GM19025 (cell line): ENCODE data around the gene KRT71.
"Not testable (repeated sequence)": the region's sequence is repeated elsewhere in the genome, so short reads cannot be mapped to it uniquely, and the experiment has no call there.

Source experiments
- ATAC-seq: cut with Tn5 transposase; IDR thresholded peaks from one replicate; pipeline ENCODE4 v1.9.1; 2021; ENCODE audit warnings: mild to moderate bottlenecking, low read depth, moderate library complexity; ENCODE audit not compliant: unreplicated experiment

KRT71 gene

DNA sequence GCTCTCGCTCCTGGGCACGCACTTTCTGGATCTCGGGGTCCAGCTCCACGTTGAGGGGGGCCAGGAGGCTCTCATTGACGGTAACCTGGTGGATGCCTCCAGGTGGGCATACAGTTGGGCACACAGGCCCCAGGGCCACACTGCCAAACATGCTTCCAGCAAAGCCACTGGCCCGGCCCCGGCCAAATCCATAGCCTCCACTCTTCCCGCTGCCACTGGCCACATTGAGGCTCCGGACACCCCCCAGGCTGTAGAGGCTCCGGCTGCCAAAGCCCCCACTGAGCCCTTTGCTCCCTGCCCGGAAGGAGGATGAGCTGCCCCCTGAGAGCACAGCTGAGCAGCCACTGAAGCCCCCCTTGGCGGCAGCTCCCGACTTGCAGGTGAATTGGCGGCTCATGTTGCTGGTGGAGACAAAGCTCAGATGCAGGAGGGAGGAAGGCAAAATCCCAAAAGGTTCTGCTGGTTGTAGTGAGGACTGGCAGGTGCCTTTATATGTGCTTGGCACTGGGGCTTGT is at the start of gene KRT71:
Gene KRT71, minus strand, starts transcription at position 465 of the 515 bp plus-strand sequence. Its CDS starts 68 bp downstream, at position 397.
- ATAC-seq = no peak

DNA sequence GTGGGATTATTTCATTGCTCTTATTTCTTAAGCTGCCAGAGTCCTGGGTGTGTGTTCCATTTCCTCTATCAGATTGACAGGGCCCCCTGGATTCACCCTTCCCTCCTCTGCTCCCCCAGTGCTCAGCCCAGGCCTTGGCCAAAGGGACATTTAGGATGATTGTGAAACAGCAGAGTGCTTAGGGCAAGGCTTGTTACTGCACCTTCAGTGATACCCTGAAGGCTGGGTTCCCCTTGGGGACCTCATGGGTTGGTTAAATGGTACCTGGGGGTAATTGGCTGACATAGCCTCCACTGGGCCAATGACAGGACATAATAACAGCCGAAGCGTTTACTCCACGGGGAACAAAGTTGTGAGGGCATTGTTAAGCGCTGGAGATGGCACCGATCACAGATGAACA is 49.6 kb upstream of the KRT71 start:
- no peak for ATAC-seq

DNA sequence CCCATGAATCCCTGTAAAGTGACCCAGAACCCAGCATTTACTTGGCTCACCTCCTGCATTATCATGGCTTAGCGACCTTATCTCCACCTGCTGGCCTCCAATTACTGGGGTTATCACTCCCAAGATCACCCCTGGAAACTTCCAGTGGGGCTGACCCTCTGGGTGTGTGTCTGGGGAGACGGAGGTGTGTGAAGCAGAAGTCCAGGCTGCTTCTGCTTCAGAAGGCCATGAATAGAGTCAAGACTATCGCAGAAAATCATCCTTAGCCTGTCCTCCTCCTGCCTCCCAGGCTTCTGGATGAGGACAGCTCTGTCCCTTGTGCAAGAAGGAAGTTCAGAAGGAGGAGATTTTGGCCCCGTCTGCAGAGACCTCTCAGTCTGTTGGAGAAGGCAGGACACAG is 48.7 kb upstream of the KRT71 start:
- ATAC-seq = no peak

DNA sequence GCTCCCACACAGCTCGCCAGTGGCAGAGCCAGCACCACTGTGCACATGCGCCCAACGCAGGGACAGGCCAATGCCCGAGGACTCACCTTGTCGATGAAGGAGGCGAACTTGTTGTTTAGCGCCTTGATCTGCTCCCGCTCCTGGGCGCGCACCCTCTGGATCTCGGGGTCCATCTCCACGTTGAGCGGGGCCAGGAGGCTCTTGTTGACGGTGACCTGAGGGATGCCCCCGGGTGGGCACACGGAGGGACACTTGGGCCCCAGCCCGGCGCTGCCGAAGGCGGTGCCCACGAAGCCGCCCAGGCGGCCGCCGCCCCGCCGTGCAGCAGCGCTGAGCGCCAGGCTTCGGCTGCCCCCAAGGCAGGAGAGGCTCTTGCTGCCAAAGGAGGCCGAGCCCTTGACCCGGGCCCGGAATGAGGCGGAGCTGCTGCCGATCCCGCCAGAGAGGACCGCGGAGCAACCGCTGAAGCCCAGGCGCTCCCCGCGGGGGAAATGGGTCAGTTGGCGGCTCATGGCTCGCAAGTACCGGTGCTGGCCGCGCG is 48.1 kb upstream of the KRT71 start, which contains the start of gene KRT72:
Gene KRT72, minus strand, starts transcription at position 523 of the 541 bp plus-strand sequence. Its CDS starts 11 bp downstream, at position 512.
- ATAC-seq = no peak

DNA sequence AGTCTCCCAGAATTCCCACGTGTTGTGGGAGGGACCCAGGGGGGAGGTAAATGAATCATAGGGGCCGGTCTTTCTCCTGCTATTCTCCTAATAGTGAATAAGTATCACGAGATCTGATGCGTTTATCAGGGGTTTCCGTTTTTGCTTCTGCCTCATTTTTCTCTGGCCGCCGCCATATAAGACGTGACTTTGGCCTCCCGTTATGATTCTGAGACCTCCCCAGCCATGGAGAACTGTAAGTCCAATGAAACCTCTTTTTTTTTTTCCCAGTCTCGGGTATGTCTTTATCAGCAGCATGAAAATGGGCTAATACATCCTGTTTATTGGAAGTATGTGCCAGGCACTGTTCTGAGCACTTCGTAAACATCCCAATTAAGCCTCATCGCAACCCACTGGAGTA is 47.5 kb upstream of the KRT71 start:
- no peak for ATAC-seq

DNA sequence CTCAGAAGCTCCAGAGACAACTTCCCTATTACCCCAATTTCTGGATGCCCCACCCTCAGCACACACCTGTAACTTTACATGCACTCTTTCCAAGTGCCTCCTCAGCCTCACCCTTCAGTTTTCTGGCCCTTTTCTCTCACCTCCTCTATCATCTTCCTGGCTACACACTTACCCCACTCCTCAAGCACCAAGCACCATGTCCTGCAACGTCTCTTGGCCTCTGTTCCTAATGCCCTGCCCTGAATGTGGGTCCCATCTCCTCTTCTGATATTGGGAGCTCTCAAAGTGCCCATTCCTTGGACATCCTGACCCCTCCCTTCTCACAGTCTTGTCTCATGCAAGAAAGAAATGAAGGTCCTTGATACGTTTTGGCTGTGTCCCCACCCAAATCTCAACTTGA is 47.1 kb upstream of the KRT71 start:
- ATAC-seq = no peak

DNA sequence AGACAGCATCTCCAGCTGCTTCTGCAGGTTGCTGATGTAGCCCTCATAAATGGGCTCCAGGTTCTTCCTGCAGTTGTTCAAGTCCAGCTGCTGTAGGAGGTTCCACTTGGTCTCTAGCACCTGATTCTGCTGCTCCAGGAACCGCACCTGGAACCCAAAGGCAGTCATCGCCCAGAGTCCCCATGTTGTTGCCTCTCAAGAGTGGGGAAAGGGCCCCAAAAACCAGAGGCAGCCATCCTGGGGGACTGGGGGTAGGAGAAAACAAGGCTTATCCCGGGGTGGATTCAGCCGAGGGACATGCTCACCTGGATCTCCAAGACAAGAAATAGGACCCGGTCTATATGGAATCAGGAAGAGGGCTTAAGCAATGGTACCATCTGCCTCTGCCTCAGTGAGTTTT is 46.0 kb upstream of the KRT71 start:
- ATAC-seq = no peak

DNA sequence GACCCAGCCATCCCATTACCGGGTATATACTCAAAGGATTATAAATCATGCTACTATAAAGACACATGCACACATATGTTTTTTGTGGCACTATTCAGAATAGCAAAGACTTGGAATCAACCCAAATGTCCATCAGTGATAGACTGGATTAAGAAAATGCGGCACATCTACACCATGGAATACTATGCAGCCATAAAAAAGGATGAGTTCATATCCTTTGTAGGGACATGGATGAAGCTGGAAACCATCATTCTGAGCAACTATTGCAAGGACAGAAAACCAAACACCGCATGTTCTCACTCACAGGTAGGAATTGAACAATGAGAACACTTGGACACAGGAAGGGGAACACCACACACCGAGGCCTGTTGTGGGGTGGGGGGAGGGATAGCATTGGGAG is 41.3 kb upstream of the KRT71 start:
- not testable (repeated sequence) for ATAC-seq

DNA sequence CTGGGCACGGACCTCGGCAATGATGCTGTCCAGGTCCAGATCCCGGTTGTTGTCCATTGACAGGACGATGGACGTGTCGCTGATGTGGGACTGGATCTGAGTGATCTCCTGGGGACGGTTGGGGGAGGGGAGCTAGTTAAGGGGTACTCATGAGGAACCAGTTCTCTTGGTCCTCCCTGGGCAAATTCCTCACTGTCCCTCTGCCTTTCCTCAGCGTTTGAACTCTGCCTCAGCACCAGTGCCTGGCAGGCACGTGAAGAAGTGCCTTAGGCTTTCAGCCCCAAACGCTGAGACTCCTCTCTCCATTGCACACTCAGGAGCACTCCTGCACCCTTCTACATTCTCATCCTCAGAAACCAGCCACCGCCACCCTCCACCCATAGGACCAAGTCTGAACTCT is 38.6 kb upstream of the KRT71 start:
- no peak for ATAC-seq

DNA sequence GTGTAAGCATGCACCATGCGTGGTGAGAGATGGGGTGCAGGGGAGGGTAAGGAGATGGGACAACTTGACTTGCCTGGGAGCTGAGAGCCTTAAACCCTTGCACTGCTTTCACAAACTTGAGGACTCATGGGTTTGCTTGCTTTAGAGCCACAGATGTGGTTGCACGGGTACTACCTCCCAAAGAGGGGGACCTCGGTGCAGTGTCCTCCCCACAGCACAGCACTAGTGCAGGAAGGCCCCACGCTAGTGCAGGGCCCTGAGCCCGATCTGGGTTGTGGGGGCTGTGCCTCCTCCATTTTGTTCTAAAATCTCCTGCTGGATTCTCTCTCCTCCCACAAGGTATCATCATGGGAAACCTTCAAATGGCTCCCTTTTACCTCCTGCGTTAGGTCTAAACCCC is 37.1 kb upstream of the KRT71 start:
- ATAC-seq = no peak

DNA sequence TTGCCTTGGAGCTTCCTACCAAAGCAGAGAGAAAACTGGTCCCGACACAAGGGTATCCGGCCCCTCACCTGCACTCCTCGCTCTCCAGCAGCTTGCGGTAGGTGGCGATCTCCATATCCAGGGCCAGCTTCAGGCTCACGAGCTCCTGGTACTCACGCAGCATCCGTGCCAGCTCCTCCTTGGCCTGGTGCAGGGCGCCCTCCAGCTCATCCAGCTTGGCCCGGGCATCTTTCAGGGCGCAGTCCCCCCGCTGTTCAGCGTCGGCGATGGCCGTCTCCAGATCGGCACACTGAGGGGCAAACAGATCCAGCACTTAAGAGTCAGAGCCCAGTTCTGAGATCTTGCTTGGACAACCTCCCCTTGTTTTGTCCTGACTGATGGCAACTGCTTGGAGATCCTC is 34.6 kb upstream of the KRT71 start:
- ATAC-seq = no peak

DNA sequence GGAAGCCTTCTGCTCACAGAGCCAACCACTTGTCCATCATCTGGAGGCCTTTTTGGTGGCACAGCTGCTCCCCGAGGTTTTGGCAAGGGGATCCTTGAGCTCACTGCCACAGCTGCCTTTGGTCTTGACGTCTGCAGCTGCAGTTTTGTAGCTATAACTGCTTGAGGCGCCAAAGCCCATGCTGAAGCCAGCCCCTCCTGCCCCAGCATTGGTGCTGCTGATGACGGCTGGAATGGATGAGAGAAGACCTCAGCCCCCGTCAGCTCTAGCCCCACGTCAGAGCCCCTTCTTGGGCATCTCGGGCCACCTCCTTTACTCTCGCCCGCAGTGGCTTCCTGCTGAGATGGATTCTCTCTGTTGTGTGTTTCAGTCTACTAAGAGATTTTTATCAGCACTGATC is 33.0 kb upstream of the KRT71 start:
- ATAC-seq = no peak

DNA sequence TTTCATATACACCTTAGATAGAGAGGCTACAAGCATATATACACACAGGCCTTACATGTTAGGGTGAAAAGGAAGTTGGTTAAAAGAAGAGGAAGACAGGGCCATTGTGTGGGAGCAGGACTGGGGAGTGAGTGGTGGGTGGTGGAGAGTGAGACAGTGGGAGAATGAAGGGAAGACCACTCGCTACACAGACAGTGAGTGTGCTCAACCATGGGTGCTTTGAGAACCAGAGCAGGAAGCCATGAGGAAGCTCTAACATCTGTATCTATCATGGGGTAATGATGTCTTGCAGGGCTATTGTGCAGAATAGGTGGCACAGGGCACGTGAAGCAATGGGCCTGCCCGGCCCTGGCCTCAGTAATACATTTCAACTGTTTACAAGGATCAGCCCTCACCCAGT is 32.1 kb upstream of the KRT71 start:
- ATAC-seq = no peak

DNA sequence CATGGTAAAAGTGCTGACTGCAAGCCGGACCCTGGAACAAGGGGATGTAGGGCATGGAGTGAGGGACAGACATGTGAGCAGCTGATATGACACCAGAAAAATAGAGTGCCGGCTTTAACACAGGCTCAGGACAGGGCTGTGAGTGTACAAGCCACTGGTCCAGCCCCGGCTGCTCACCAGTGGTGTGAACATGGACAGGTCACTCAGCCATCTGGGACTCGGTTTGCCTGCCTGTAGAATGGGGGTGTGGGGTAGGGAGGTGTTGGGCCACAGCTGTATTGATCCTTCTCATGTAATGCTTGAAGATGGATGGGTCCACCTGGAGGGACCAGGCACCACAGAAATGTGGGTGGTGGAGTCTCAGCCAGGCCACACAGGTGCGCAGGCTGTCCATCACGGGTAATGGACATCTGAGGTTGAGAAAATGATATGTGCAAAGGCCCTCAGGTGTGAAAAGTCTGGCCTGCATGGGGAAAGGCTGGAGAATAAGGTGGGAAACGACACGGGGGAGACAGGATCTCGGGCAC is 31.3 kb upstream of the KRT71 start:
- ATAC-seq = no peak

DNA sequence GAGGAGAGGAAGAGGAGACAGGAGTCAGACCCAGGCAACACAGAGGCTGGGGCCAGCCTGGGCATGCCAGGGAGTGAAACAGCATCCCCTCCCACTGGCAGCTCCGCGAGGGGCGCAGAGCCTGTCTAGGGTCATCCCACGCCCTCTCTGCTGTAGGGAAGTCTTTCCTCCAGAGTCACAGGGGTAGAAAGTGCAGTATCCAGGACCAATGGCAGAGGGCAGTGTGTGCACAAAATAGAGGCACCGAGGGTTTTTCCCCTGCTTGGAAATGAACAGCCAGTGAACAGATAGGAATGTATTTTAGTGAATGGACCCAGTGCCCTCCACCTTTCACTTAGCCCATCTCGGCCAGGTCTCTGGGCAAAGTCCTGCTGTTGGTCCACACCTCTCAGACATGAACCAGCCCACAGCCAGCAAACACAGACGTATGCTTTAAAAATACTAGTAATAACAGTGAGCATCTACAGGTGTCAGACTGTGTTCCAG is 30.1 kb upstream of the KRT71 start:
- no peak for ATAC-seq

DNA sequence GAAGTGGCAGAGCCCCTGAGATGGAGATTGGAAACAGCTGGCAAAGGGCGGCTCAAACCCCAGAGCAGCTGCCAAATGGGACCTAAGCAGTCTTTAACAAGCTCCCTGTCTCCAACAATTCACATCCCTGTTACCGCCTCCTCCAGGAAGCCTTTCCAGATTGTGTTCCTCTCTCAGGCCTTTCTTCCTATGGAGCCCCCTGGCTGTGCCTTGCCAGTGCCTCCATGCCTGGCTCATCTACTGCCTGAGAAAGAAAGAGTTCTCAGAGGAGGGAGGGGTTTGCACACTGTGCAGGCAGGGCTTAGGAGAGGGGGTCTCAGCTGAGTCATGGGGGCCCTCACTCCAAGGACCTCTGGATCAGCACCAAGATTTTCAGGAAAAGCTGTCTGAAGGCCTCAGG is 29.5 kb upstream of the KRT71 start:
- no peak for ATAC-seq

DNA sequence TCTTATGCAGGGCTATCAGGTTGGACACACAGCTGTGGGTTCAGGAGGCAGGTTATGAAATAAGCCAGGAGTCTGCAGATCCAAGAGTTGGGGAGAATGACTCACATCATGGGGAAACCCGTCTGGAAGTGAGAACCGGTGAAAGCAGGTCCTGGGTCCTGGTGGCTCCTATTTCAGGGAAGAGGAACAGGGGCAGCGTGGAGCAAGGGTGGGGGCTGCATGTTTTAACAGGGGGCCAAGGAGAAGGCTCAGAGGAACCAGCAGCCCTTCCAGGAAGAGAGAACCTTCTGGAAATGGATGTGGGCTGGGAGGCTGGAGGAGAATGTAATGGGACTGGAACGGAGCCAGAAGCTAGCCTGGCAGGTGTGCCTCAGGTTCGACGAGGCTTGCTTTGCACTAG is 28.5 kb upstream of the KRT71 start:
- ATAC-seq = no peak

DNA sequence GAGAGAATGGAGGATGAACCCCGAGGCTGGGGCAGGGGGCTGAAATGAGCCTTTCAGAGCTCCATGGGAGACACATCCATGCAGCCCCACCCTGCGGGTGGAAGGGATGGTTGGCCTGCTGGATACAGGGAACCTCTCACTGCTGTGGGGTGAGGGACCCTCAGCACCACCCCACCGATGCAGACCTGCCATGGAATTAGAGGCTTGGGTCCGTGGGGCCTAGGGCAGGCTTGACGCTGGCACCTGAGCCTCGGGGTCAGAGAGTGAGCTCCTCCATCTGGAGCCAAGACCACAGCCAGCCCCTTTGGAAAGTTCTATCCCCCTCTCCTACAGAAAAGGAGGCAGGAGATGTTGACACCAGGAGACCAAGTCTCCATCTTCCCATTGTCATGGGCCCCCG is 28.1 kb upstream of the KRT71 start:
- ATAC-seq = no peak

DNA sequence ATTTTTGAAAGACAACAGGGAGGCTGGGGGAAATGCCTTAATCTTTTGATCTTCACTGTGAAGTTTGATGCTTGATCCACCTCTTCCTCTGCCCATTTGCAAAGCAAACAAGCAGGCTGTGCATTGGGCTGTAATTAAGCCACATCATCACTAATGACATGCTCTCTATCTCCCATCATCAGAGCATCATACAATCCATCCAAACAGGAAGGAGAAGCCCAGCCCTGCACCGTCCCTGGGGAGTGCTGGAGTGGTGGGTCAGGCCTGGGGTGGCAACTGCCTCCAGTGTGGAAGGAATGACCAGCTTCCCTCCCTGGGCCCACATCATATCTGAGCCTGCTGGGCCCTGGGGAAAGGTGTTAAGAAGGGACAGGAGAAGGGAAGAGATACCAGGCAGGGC is 27.6 kb upstream of the KRT71 start:
- no peak for ATAC-seq

DNA sequence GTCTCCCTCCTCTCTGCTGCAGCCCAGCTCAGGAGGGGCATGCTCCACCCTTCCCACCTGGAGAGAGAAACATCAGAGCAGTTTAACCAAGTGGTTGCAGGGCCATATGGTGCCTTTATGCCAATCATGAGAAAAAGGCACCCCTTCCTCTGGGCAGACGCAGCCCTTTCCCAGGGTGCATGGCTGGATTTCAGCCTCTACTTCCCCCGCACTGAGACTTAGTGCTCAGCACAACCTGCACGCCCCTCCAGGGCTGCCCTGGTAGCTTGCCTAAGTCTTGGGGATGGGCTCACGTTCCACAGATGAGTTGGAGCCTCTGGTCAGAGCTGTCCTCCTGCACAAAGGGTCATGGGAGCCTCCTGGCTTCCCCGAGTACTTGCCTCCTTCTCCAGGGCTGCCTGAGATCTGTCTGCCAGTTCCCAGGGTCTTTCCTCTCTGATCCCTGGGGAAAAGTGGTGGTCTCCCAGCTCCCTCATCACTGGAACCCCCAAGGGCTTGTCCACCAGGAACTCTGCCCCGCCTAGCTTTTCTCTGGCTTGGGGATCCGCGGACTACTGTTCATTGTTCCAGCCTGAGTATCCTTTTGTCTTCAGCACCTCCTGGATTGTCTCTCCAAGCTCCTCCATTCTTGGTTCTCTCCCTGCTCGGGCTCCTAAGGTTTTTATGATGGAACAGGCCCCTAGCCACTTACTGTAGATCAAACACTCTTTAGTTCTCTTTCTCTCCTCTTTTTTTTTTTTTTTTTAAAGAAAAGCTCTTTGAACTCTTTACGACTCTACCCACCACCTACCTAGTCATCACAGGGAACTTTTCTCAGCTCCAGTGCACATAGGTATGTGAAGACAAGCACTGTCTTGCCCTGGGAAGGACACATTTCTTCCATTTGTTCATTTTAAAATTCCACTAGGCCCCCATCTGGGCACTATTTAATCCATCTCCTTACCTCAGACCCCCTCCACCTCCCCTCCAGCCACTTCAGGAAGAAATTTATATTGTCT is 26.8 kb upstream of the KRT71 start:
- ATAC-seq = no peak

DNA sequence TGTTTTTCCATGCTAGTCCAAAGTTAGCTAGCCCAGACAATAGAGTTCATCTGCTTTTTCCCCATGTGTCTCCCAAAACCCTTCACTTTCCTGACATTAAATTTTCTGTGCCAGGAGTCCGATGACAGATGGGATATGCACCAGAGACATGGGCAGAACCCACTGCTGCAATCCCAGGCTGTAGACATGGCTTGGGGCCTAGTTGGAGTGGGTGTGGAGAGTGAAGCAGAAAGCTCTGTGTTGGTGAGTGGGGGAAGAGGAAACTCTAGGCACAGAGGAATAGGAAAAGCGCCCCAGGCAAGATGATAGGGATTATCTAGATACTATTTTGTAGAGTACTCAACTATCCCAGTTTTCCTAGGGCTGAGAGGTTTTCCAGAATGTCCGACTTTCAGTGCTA is 25.5 kb upstream of the KRT71 start:
- ATAC-seq = no peak
